Measurements from ENCODE around the gene PDE1C. TPM values are rescaled to one million over a fixed set of nuclear protein-coding genes. Genes with fewer than 3 reads are reported as not detected.

The PDE1C gene
- total RNA-seq, 1 experiment from 2014 or later: 14.1 TPM

DNA sequence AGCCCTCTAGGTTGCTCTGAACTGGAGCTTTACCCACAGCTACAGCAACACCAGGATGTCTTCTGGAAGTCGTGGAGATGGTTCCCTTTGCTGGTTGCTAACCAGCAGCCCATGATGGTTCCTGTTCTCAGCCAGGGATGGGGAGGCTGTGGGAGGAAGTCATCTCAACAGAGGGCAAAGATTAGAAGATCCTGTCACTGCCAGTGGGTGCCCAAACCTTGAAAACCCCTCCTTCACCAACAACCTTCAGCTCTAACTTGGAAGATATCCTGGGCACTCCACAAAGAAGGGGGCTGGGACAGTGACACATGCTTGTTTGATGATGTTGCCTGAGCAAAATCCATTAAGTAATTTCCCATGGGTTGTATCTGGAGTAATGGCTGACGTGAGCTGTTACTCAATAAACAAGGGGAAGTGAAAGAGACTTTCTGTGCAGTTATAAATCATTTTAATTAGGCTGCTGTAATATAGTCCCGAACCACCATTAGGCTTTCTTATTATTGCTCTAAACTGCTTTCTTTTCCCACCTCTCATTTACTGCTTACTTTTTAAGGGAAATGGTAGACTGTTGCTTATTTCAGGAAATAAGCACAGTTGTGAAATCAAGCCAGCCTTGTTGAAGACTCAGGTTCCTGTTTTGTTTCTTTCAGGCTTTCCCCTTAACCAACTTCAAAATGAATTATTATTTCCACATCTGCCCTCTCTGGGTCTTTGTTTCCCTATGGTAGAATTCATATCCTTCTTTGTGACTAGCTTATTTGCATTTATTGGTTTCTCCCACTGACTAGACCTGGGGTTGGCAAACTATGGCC, 258.4 kb downstream of the PDE1C start:
- no TSS peak for BruUV-seq (replicated peaks)
- Histone ChIP-seq H3K9ac (ENCODE audit: low read length) (no peak overlapping the region), H3K27me3 (ENCODE audit: low read length) (no peaks in the 10 kb centered on the region), H4K20me1 (ENCODE audit: low read length) (no peaks in the 10 kb centered on the region), H3F3A (ENCODE audit: low read length, unreplicated experiment) (peaks cover 4% of the 10 kb centered on the region), H3K79me2 (ENCODE audit: low read length) (peaks cover 46% of the 10 kb centered on the region), H2AFZ (ENCODE audit: low read length) (no peak overlapping the region), H3K4me1 (ENCODE audit: insufficient read depth, low read length) (peaks cover 49% of the 10 kb centered on the region), H3K4me2 (ENCODE audit: low read length) (0 out of 2 replicates have a peak overlapping the region, but pooled peaks have one; percentile 10), H3K9me2 (replicated peaks; ENCODE audit: low read length) (no peaks in the 10 kb centered on the region), H3K36me3 (ENCODE audit: low read depth, low read length) (peaks cover 7% of the 10 kb centered on the region; the same call in 1 of the 2 replicates), H3K9me3 (ENCODE audit: low read length) (no peaks in the 10 kb centered on the region), H3K27ac (ENCODE audit: low read length) (peak overlapping the region; percentile 34), H3K4me3 (ENCODE audit: low read length) (no peak overlapping the region)
- TF ChIP-seq EZH2 (IDR thresholded peaks at IDR 0.05; ENCODE audit: low read length, unreplicated experiment): no peak
- TF ChIP-seq, protein P1, sequence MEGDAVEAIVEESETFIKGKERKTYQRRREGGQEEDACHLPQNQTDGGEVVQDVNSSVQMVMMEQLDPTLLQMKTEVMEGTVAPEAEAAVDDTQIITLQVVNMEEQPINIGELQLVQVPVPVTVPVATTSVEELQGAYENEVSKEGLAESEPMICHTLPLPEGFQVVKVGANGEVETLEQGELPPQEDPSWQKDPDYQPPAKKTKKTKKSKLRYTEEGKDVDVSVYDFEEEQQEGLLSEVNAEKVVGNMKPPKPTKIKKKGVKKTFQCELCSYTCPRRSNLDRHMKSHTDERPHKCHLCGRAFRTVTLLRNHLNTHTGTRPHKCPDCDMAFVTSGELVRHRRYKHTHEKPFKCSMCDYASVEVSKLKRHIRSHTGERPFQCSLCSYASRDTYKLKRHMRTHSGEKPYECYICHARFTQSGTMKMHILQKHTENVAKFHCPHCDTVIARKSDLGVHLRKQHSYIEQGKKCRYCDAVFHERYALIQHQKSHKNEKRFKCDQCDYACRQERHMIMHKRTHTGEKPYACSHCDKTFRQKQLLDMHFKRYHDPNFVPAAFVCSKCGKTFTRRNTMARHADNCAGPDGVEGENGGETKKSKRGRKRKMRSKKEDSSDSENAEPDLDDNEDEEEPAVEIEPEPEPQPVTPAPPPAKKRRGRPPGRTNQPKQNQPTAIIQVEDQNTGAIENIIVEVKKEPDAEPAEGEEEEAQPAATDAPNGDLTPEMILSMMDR (conservative IDR thresholded peaks at IDR 0.05; ENCODE audit: low read depth, low read length): no peak
- no peak for TF ChIP-seq EZH2phosphoT487 (IDR thresholded peaks at IDR 0.05; ENCODE audit: borderline replicate concordance, low read length)
- DNase-seq (peak; percentile 21), ATAC-seq (no peak)
- intact Hi-C loops (cut with micrococcal nuclease): loop anchor here (5.0 kb wide), 1 partner anchor 125 kb away; no protein-coding TSS in a partner anchor
- ChIA-PET POLR2A (ENCODE audit: unreplicated experiment) (interaction anchor here (0.6 kb wide), 1 partner anchor 397 kb away, joined by 3 read pairs; no protein-coding TSS in a partner anchor), CTCF (no interaction called here)

DNA sequence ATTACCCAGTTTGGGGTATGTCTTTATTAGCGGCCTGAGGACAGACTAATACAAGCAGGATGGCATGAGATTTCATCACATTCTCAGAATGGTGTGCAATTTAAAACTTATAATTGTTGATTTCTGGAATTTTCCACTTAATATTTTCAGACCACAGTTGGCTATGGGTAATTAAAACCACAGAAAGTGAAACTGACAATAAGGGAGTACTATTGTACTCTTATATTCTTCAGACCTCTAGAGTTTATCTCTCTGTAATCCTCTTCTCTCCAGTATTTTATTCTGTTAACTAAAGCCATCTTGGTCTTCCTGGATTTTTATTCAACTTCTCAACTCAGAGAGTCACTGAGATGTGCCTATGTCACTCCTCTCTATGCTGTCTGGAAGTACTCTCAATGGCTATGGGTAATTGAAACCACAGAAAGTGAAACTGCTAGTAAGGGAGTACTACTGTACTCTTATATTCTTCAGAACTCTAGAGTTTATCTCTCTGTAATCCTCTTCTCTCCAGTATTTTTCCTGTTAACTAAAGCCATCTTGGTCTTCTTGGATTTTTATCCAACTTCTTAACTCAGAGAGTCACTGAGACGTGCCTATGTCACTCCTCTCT, 264.9 kb downstream of the PDE1C start:
- Histone ChIP-seq H4K20me1 (ENCODE audit: low read length) (no peaks in the 10 kb centered on the region), H3K9me3 (ENCODE audit: low read length) (no peaks in the 10 kb centered on the region), H3F3A (ENCODE audit: low read length, unreplicated experiment) (no peaks in the 10 kb centered on the region), H3K4me1 (ENCODE audit: insufficient read depth, low read length) (no peaks in the 10 kb centered on the region), H3K4me2 (ENCODE audit: low read length) (no peak overlapping the region), H3K36me3 (ENCODE audit: low read depth, low read length) (peaks cover 15% of the 10 kb centered on the region; the same call in 1 of the 2 replicates), H3K9ac (ENCODE audit: low read length) (no peak overlapping the region), H3K9me2 (replicated peaks; ENCODE audit: low read length) (no peaks in the 10 kb centered on the region), H2AFZ (ENCODE audit: low read length) (no peak overlapping the region), H3K4me3 (ENCODE audit: low read length) (no peak overlapping the region), H3K27ac (ENCODE audit: low read length) (no peak overlapping the region), H3K27me3 (ENCODE audit: low read length) (no peaks in the 10 kb centered on the region), H3K79me2 (ENCODE audit: low read length) (0 out of 2 replicates have a peak, but pooled peaks cover 5% of the 10 kb centered on the region)
- ChIA-PET CTCF (interaction anchor here (0.5 kb wide), 1 partner anchor 131 kb away, joined by 3 read pairs; no protein-coding TSS in a partner anchor), POLR2A (ENCODE audit: unreplicated experiment) (no interaction called here)
- intact Hi-C loops (cut with micrococcal nuclease): no loop called here
- BruUV-seq (replicated peaks): no TSS peak
- TF ChIP-seq EZH2phosphoT487 (IDR thresholded peaks at IDR 0.05; ENCODE audit: borderline replicate concordance, low read length) (no peak), EZH2 (IDR thresholded peaks at IDR 0.05; ENCODE audit: low read length, unreplicated experiment) (no peak)
- TF ChIP-seq, protein P1 (conservative IDR thresholded peaks at IDR 0.05; ENCODE audit: low read depth, low read length): no peak
- ATAC-seq (no peak), DNase-seq (no peak)
